Fibroblast of upper back skin (primary cell): ENCODE results near the gene S100A1.
A peak's percentile ranks its signal among the peaks of the same experiment; 100 is the strongest.
"Not testable (repeated sequence)": the region's sequence is repeated elsewhere in the genome, so short reads cannot be mapped to it uniquely, and the experiment has no call there.

ENCODE experiments used
- DNase-seq: peaks from one replicate; pipeline ENCODE4 v3.0.0-alpha.2; 2013

The S100A1 gene

GRCh38 chr1:153659656-153660055 is 31.4 kb downstream of the S100A1 start:
- no peak for DNase-seq

- DNase-seq, result no peak
These were observed 33.0 kb downstream of the S100A1 start for GRCh38 chr1:153661111-153661708.

GRCh38 chr1:153662269-153662668 is 34.0 kb downstream of the S100A1 start:
- DNase-seq, result no peak

DNA sequence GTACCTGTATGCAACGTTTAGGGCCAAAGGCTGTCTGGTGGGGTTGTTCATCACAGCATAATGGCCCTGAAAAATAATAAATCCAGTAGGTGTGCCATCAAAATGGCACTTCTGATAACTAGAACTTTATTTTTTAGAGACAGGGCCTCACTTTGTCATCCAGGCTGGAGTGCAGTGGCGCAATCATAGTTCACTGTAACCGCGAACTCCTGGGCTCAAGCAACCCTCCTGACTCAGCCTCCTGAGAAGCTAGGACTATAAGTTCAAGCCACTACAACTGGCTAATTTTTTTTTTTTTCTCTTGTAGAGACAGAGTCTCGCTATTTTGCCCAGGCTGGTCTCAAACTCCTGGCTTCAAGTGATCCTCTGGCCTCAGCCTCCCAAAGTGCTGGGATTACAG is 35.0 kb downstream of the S100A1 start:
- no peak for DNase-seq

- no peak for DNase-seq
These were observed 39.2 kb downstream of the S100A1 start for GRCh38 chr1:153667439-153667838.

GRCh38 chr1:153668672-153669071 is 40.4 kb downstream of the S100A1 start:
- DNase-seq, result not testable (repeated sequence)

- no peak for DNase-seq
These were observed 41.4 kb downstream of the S100A1 start for GRCh38 chr1:153669606-153670005.

- DNase-seq, result no peak
These were observed 42.1 kb downstream of the S100A1 start for GRCh38 chr1:153670257-153670858.

DNA sequence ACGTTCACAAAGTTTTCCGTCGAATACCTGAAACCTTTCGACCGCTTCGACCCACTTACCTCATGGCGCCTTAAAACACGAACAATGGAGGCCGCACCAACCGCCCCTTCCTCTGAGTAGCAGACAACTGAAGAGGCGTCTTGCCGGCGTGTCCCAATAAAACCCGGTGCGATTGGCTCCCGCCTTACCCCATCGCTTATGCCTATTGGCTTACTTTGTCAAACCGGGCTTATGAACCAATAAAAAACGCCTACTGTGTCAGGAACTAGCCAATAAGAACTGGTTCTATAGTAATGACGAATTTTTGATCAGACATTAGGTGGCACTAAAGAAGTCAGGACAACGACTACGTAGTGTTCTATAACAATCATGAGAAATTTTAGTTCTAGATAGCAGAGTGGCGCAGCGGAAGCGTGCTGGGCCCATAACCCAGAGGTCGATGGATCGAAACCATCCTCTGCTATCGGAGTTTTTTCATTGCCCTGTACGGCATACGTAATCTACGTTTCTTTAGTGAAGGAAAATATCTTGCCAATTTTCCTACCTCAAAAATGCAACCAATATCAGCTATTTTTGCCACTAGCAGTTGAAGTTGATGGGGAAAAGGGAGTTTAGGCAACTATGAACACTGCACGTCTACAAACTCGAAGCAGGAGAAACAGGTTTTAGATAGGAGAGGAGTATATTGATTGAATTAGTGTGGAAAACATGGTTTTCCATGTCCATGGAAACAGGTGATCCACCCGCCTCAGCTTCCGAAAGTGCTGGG is 42.8 kb downstream of the S100A1 start, which contains the start of gene ILF2:
ILF2 (minus strand) TSS at position 135 of the 769 bp plus-strand sequence; CDS start at position 64, 71 bp downstream.
- DNase-seq, result peak; percentile 100

DNA sequence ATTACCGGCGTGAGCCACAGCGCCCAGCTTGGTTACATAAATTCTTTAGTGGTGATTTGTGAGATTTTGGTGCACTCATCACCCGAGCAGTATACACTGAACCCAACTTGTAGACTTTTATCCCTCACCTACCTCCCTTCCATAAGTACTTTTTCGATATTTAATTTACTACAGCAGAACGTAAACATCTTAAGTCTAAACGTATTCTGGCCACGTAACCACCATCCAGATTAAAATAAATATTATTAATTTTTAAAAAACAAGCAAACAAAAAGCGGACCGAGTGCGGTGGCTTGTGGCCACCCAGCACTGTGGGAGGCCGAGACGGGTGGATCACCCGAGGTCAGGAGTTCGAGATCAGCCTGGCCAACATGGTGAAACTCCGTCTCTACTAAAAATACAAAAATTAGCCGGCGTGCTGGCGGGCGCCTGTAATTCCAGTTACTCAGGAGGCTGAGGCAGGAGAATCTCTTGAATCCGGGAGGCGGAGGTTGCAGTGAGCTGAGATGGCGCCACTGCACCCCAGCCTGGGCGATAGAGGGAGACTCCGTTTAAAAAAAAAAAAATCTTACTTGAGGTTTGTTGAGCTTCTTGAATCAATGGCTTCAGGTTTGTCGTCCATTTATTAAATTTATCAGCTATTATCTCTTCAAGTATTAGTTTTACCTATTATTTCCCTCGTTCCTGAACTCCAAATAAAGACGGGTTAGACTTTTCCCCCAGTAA is 43.6 kb downstream of the S100A1 start:
- not testable (repeated sequence) for DNase-seq

- no peak for DNase-seq
These were observed 45.3 kb downstream of the S100A1 start for GRCh38 chr1:153673511-153673910.

GRCh38 chr1:153677718-153678518 is 49.7 kb downstream of the S100A1 start:
- DNase-seq, result peak; percentile 38

DNA sequence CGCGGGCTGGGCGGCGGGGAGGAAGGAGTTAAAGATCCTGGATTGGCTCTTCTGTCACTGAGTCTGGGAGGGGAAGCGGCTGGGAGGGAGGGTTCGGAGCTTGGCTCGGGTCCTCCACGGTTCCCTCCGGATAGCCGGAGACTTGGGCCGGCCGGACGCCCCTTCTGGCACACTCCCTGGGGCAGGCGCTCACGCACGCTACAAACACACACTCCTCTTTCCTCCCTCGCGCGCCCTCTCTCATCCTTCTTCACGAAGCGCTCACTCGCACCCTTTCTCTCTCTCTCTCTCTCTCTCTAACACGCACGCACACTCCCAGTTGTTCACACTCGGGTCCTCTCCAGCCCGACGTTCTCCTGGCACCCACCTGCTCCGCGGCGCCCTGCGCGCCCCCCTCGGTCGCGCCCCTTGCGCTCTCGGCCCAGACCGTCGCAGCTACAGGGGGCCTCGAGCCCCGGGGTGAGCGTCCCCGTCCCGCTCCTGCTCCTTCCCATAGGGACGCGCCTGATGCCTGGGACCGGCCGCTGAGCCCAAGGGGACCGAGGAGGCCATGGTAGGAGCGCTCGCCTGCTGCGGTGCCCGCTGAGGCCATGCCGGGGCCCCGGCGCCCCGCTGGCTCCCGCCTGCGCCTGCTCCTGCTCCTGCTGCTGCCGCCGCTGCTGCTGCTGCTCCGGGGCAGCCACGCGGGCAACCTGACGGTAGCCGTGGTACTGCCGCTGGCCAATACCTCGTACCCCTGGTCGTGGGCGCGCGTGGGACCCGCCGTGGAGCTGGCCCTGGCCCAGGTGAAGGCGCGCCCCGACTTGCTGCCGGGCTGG is 50.5 kb downstream of the S100A1 start, which contains the start of gene NPR1:
NPR1 (plus strand) TSS at position 170 of the 818 bp plus-strand sequence; CDS start at position 591, 421 bp downstream.
- no peak for DNase-seq

GRCh38 chr1:153679337-153680119 is 51.3 kb downstream of the S100A1 start:
- no peak for DNase-seq

DNA sequence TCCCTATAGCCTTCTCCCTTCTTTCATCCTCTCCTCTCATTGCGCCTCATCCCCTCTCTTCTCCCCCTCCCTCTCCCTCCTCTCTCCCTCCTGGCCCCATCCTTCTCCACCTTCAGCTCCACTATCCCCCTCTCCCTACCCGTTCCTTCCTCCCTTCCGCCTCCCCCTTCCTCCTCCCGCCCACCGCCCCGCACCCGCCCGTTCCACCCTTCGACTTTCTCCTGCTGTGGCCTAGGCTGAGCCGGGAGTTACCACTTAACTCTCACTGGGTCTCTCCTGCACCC is 51.8 kb downstream of the S100A1 start:
- no peak for DNase-seq
